Urothelium cell line (cell line): Measurements from ENCODE around the gene CXorf65.

Experiments used
- DNase-seq: peaks from one replicate; pipeline ENCODE4 v3.0.0; 2011; ENCODE audit warnings: low spot score, mixed read lengths
- FAIRE-seq: peaks from 2 replicates; lab custom pipeline; 2011; peaks lifted over from hg19 to GRCh38; lab: Jason Lieb, UNC

The CXorf65 gene

DNA sequence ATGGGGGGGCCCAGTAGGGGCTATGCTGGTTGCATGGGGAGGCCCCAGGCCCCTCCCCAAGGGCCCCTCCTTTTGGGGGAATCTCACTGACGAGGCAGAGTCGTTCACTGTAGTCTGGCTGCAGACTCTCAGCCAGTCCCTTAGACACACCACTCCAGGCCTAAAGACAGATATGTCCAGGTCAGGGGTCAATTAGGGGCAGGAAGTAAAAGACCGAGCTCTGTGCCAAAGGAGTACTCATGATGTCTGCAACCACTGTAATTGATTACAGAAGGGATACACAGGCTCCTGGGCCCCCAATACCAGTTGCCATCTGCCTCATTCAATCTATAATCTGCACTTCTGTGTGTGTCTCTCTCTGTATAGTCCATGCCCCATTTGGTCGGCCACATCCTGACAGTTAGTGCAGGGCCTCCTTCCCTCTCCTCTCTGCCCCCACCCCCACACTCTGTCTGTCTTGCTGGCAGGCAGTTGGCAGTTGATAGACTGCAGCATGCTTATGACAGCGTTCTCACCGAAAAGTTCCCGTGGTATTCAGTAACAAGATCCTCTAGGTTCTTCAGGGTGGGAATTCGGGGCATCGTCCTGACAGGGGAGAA, 1.3 kb upstream of the CXorf65 start:
- FAIRE-seq: no peak
- no peak for DNase-seq

DNA sequence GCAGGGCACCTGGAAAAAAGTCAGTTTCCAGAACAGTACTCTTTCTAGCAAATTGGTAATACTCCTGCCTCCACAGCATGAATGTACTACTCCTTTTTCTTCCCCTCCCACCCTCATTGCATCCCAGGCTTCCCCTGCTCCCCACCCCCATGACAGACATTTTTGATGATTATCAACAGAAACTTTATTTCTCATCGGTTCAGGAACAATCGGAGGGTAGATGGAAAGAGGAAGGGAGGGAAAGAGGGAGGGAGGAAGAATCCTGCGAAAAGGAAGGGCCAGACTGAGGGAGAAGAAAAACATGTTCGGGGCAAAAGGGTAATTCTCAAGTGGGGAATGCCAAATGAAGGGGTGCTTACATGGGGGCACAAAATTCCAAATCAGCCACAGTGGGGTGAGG, 705 bp upstream of the CXorf65 start:
- no peak for FAIRE-seq

GRCh38 chrX:71105628-71106027, 912 bp downstream of the CXorf65 start:
- FAIRE-seq: no peak

More for the DNA sequence above, 705 bp upstream of the CXorf65 start:
- DNase-seq: no peak

DNA sequence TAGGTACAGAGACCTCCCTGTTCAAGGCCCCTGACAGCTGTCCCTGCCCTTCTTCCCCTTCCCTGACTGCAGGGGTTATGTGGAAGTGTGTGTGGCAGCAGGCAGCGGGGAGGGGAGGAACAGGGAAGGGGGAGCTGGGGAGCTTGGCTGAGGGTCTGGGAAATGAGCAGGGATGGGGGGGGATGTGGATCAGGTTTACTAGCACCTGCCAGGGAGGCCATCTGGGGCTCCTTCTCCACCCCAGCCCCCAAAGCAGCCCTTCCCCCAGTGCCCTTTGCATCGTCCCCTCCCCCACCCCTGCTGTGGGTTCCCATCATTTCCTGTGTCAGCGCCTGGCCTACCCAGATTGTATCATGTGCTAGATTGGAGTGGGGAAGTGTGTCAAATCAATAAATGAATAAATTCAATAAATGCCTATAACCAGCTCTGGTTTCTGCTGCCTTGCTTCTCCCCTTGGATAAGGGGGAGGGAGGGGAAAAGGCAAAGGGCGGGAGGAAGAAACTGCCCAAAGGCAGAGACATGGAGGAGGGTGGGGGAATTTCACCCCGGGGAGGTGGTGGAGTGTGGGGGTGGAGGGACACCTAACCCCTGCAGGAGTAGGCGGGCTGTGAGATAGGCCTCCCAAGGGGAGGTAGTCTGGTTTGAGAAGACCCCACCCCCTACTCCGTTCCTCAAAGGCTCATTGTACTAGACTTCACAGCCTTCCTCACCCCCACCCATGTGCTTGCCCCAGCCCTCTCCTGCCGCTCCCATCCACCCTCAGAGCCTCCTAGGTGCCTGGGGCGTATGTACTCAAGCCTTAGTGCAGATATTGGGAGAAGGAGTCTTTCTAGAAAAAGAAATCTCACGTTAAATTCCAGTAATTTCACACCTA, 3.2 kb downstream of the CXorf65 start:
- no peak for FAIRE-seq
- peak; percentile 10 for DNase-seq

More at GRCh38 chrX:71105628-71106027, 912 bp downstream of the CXorf65 start:
- no peak for DNase-seq

GRCh38 chrX:71102292-71102691, 4.2 kb downstream of the CXorf65 start:
- no peak for FAIRE-seq

DNA sequence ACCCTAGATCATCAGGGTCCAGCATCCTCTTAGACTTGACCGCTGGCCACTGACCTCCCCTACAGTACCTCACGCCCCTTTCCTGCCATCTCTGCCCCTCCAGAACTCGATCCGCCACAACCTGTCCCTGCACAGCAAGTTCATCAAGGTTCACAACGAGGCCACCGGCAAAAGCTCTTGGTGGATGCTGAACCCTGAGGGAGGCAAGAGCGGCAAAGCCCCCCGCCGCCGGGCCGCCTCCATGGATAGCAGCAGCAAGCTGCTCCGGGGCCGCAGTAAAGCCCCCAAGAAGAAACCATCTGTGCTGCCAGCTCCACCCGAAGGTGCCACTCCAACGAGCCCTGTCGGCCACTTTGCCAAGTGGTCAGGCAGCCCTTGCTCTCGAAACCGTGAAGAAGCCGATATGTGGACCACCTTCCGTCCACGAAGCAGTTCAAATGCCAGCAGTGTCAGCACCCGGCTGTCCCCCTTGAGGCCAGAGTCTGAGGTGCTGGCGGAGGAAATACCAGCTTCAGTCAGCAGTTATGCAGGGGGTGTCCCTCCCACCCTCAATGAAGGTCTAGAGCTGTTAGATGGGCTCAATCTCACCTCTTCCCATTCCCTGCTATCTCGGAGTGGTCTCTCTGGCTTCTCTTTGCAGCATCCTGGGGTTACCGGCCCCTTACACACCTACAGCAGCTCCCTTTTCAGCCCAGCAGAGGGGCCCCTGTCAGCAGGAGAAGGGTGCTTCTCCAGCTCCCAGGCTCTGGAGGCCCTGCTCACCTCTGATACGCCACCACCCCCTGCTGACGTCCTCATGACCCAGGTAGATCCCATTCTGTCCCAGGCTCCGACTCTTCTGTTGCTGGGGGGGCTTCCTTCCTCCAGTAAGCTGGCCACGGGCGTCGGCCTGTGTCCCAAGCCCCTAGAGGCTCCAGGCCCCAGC, 5.7 kb downstream of the CXorf65 start:
- DNase-seq (no peak), FAIRE-seq (no peak)

More at GRCh38 chrX:71102292-71102691, 4.2 kb downstream of the CXorf65 start:
- no peak for DNase-seq

DNA sequence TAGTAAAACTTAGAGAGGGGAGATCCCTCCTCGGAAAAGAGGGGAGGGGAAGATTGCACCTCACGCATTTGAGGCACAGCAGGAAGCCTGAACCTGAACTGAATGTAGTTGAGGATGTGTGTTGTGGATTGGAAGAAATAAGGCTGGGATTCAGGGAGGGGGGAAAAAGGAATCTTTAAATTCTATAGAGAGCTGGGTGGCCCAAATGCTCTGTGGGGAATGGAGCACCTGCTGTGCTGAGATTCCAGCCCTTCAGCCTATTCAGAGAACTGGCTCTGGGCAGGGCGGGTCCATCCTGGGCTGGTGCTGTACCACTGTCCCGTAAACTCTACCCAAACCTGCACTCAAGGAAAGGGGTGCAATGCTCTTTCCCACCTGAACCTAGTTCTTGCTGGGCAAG, 6.8 kb downstream of the CXorf65 start:
- FAIRE-seq (no peak), DNase-seq (no peak)

DNA sequence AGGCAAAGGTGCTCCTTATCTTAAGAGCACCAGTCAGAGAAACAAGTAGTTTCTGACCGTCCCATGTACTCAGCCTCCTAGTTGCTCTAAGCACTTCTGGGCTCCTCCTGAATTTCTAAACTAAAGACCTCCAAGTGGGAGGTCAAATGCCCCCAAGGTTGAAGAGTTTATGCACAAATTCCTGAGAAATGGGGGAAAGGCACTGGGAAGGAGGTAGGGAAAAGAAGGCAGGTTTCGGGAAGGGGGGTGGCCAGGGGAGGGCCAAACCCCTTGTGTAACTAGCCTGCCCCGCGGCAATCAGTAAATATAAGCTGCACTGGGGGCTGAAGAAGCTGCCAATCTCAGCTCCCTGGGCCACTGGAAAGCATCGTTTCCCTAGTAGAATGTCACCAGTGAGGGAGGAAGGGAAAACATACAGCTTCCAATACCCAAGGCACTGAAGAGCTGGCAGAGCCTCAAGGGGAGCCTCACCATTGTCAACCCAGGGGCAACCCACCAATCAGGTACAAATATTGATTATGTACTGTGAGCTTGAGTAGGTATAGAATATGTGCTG, 7.5 kb downstream of the CXorf65 start:
- FAIRE-seq (no peak), DNase-seq (no peak)

DNA sequence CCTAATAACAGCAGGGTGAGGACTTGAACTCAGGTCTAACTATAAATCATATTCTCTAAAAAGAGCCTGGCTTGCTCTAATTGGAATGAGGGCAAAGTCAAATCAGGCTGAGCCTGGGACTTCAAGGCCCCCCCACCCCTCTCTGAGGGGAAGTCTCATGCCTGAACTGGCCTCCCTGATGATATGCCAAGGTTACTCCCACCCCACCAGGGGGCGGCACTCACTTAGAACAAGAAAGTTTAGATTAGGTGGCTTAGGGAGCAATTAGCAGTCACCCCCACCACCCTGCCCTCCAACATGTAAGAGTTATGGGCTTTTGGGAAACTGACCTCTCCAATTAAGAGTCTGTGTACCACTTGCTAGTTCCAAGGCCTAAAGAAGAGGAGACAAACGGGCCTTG, 8.2 kb downstream of the CXorf65 start:
- DNase-seq (peak; percentile 38), FAIRE-seq (no peak)

DNA sequence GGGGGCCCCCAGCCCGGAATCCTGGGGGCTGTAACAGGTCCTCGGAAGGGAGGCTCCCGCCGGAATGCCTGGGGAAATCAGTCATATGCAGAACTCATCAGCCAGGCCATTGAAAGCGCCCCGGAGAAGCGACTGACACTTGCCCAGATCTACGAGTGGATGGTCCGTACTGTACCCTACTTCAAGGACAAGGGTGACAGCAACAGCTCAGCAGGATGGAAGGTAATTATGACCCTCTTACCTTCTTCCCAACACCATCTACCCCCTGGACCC, 9.8 kb downstream of the CXorf65 start:
- DNase-seq (no peak), FAIRE-seq (no peak)

- no peak for FAIRE-seq
- peak; percentile 72 for DNase-seq
These were observed 10.4 kb downstream of the CXorf65 start for GRCh38 chrX:71095981-71096759.

- DNase-seq: peak; percentile 91
These were observed 11.0 kb downstream of the CXorf65 start, which contains the start of gene FOXO4 for GRCh38 chrX:71095555-71095980. TSS of gene FOXO4 (plus strand) at chrX:71095851. CDS start at chrX:71096529, 678 bp downstream.

GRCh38 chrX:71095033-71095432, 11.5 kb downstream of the CXorf65 start:
- DNase-seq (no peak), FAIRE-seq (no peak)

More at GRCh38 chrX:71095555-71095980, 11.0 kb downstream of the CXorf65 start, which contains the start of gene FOXO4:
- FAIRE-seq: no peak

DNA sequence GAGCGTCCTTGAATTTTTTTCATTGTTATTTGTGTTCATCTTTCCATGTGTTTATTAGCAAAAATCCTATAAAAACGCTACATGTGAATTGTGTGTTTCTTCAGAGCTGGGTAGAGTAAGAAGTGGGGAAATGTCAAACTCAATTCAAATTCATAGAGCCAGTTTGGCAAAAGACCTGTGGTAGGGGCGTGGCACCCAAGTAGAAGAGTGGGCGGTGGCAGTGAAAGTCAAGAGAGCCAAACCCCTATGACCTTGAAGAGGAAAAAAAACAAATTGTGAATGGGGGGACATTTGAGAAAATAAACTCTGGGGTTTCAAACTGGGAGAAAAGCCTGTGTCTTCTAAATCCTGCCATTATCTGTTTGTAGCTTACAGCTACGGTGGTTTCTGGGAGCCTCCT, 15.3 kb downstream of the CXorf65 start:
- no peak for FAIRE-seq
- no peak for DNase-seq

- no peak for FAIRE-seq
- DNase-seq: no peak
These were observed 20.6 kb downstream of the CXorf65 start for GRCh38 chrX:71085900-71086299.

DNA sequence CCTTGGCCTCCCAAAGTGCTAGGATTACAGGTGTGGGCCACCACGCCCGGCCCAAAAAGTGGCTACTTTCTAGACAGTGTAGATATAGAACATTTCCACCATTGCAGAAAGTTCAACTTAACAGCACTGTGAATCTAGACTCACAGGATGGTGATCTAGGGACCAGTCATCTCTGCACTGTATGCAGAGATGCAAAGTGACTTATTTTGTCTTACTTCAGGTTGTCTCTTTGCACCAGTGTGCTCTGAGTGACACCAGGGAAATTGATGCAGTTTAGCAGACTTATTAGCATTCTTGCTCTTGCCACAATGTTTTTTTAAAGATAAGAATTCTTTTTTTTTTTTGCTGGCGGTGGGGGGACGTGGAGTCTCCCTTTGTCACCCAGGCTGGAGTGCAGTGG, 23.7 kb downstream of the CXorf65 start:
- DNase-seq (no peak), FAIRE-seq (no peak)

GRCh38 chrX:71082124-71082647, 24.4 kb downstream of the CXorf65 start:
- DNase-seq (no peak), FAIRE-seq (no peak)

GRCh38 chrX:71081330-71082123, 25.0 kb downstream of the CXorf65 start:
- no peak for FAIRE-seq
- no peak for DNase-seq

DNA sequence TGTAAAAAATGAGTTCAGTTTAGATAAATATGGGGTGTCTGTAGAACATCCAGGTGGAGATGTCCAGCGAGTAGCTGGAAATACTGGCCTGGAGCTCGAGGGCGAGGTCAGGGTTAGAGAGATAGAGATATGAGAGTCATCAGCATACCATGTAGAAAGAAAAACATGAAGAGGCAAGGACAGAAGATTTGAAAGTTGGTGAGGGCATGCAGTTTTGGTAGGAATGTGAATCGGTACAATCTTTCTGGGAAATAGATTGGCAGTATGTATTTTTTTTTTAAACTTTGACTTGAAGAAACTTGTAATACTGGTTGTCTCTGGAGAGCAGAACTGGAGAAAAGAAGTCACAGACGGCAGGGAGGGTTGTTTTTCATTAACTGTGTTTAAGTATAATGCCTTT, 36.0 kb downstream of the CXorf65 start:
- no peak for FAIRE-seq
- no peak for DNase-seq
